ENCODE results near the gene ZSWIM6.
A peak's percentile ranks its signal among the peaks of the same experiment; 100 is the strongest.

DNA sequence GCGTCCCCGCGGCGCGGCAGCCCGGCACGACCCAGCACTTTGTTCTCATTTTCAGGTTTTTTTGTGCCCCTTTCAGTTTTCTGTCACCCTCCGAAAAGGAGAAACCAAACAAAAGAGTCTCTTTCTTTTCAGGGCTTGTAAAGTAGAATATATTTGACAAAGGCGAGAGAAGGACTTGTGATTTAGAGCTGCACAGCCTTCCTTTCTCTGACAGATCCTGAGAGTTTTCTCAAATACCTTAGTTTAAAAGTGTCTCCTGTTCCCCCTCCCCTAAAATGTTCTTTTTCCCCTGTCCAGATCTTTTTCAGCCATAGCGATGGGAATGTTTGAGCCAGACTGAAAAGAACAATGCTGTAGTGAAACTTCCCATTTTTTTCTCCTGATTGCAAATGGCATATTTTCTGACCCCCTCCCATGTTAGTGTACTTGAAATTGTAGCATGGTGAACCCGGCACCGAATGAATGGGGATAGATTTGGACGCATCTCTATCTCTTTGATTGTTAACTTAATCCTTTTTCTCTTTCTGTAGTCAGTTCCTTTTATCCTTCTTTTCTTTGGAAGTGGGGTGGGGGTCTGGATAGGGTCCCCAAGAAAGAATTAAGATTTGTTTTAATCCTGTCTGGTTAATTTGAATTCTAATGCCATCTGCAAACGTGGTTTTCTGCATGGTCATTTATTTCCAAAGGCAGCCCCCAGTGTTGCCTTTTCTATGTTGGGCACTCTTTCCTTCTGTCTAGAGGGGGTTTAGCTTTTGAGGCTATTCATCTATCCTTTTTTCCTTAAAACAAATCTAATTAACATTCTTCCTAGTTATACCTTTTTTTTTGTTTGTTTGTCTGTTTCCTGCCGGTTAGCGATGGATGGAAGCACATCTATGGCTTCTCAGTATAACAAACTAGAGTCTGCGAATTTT is 2.2 kb downstream of the ZSWIM6 start:
- TF ChIP-seq TCF12 (IDR thresholded peaks at IDR 0.05) (no peak), RAD21 (IDR thresholded peaks at IDR 0.05; ENCODE audit: low read length) (no peak), MXI1 (IDR thresholded peaks at IDR 0.05; ENCODE audit: low read depth, low read length) (peak; percentile 30; the same call in 1 of the 2 replicates), EP300 (IDR thresholded peaks at IDR 0.05; ENCODE audit: borderline replicate concordance in 1 of 2, low read depth in 1 of 2, low read length in 1 of 2) (no peak), SMC3 (IDR thresholded peaks at IDR 0.05; ENCODE audit: low read depth, low read length) (no peak), CHD2 (IDR thresholded peaks at IDR 0.05; ENCODE audit: low read length, partially characterized antibody) (no peak)
- TF ChIP-seq, protein P1, sequence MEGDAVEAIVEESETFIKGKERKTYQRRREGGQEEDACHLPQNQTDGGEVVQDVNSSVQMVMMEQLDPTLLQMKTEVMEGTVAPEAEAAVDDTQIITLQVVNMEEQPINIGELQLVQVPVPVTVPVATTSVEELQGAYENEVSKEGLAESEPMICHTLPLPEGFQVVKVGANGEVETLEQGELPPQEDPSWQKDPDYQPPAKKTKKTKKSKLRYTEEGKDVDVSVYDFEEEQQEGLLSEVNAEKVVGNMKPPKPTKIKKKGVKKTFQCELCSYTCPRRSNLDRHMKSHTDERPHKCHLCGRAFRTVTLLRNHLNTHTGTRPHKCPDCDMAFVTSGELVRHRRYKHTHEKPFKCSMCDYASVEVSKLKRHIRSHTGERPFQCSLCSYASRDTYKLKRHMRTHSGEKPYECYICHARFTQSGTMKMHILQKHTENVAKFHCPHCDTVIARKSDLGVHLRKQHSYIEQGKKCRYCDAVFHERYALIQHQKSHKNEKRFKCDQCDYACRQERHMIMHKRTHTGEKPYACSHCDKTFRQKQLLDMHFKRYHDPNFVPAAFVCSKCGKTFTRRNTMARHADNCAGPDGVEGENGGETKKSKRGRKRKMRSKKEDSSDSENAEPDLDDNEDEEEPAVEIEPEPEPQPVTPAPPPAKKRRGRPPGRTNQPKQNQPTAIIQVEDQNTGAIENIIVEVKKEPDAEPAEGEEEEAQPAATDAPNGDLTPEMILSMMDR (IDR thresholded peaks at IDR 0.05), result no peak
- TF ChIP-seq, protein P2, sequence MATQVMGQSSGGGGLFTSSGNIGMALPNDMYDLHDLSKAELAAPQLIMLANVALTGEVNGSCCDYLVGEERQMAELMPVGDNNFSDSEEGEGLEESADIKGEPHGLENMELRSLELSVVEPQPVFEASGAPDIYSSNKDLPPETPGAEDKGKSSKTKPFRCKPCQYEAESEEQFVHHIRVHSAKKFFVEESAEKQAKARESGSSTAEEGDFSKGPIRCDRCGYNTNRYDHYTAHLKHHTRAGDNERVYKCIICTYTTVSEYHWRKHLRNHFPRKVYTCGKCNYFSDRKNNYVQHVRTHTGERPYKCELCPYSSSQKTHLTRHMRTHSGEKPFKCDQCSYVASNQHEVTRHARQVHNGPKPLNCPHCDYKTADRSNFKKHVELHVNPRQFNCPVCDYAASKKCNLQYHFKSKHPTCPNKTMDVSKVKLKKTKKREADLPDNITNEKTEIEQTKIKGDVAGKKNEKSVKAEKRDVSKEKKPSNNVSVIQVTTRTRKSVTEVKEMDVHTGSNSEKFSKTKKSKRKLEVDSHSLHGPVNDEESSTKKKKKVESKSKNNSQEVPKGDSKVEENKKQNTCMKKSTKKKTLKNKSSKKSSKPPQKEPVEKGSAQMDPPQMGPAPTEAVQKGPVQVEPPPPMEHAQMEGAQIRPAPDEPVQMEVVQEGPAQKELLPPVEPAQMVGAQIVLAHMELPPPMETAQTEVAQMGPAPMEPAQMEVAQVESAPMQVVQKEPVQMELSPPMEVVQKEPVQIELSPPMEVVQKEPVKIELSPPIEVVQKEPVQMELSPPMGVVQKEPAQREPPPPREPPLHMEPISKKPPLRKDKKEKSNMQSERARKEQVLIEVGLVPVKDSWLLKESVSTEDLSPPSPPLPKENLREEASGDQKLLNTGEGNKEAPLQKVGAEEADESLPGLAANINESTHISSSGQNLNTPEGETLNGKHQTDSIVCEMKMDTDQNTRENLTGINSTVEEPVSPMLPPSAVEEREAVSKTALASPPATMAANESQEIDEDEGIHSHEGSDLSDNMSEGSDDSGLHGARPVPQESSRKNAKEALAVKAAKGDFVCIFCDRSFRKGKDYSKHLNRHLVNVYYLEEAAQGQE (IDR thresholded peaks at IDR 0.05; ENCODE audit: low read depth, low read length), result no peak

Data from SK-N-SH (cell line).